K562 (cell line): ENCODE data around the gene YAF2. TPM values are rescaled to one million over a fixed set of nuclear protein-coding genes. Genes with fewer than 3 reads are reported as not detected.
A peak's percentile ranks its signal among the peaks of the same experiment; 100 is the strongest.

ENCODE experiments used
- ATAC-seq: fragments of 200-7000 bp; cut with Tn5 transposase; 3 replicates; pipeline ENCODE4 v1.9.1; 2020; ENCODE audit warnings: moderate library complexity
- BruUV-seq: library from RNA; stranded (reverse); fragments of 400-500 nt; replicated peaks from 2 replicates; lab custom pipeline; 2021; lab: Mats Ljungman, UMichigan
- CTCF ChIA-PET: fragments of 300-600 bp; formaldehyde crosslinking; extraction: SDS; loops from one replicate; lab custom pipeline; 2021; ENCODE audit warnings: low intra/inter-chr PET ratio; lab: Yijun Ruan, JAX
- POLR2A ChIA-PET: fragments of 300-600, 350-650 bp; sonication (Branson Sonifier 250); formaldehyde crosslinking; extraction: SDS; loops from one replicate; lab custom pipeline; 2021; ENCODE audit warnings: antibody characterized with exemption, inconsistent platforms; lab: Yijun Ruan, JAX
- DNase-seq, 4 experiments: peaks; one replicate each; pipeline versions ENCODE4 v3.0.0 to v3.0.0-alpha.2; 2011 to 2018; ENCODE audit warnings: low spot score in 3 of 4, mixed read lengths in 3 of 4; ENCODE audit errors: extremely low read depth in 1 of 4
- FAIRE-seq: peaks from 2 replicates; lab custom pipeline; 2011; peaks lifted over from hg19 to GRCh38; lab: Jason Lieb, UNC
- H2AFZ ChIP-seq: 2 replicates; pipeline ENCODE4 v1.6.0; 2011; ENCODE audit warnings: low read depth, low read length, control low read depth, inconsistent platforms
- H3K27ac ChIP-seq: fragments of 200-600 bp; 3 replicates; pipeline ENCODE4 v1.8.0; 2011; ENCODE audit warnings: low read depth, mild to moderate bottlenecking, control low read depth, inconsistent platforms, low read length, moderate library complexity, mixed read lengths; ENCODE audit errors: extremely low read depth
- H3K27me3 ChIP-seq, 2 experiments: fragments of 300-600 bp in 1 of 2; 2 replicates in 1 of 2; 3 replicates in 1 of 2; pipeline versions ENCODE4 v1.6.0 to v1.8.0; 2011; ENCODE audit warnings: inconsistent platforms in 2 of 2, low read length in 2 of 2, mild to moderate bottlenecking in 1 of 2, mixed read lengths in 1 of 2, moderate library complexity in 1 of 2; ENCODE audit not compliant: control insufficient read depth in 2 of 2, insufficient read depth in 2 of 2
- H3K36me3 ChIP-seq: fragments of 300-600 bp; 3 replicates; pipeline ENCODE4 v1.8.0; 2011; ENCODE audit warnings: mild to moderate bottlenecking, low read length, inconsistent platforms; ENCODE audit not compliant: control insufficient read depth, insufficient read depth
- H3K4me1 ChIP-seq, 2 experiments: fragments of 200-600 bp in 1 of 2; replicated peaks in 1 of 2; 2 replicates in 1 of 2; 3 replicates in 1 of 2; pipeline versions ENCODE4 v1.5.1 to v1.8.0; 2011; ENCODE audit warnings: inconsistent platforms in 2 of 2, low read length in 2 of 2, mild to moderate bottlenecking in 1 of 2, mixed read lengths in 1 of 2, moderate library complexity in 1 of 2; ENCODE audit not compliant: control insufficient read depth in 2 of 2, insufficient read depth in 2 of 2
- H3K4me2 ChIP-seq: 2 replicates; pipeline ENCODE4 v1.6.1; 2011; ENCODE audit warnings: low read length, control low read depth, inconsistent platforms, mixed read lengths; ENCODE audit not compliant: insufficient read depth
- H3K4me3 ChIP-seq: fragments of 200-600 bp; sonication (generic), shearing (Covaris generic); 2 replicates; pipeline ENCODE4 v1.5.1; 2016; ENCODE audit warnings: control low read depth, inconsistent platforms
- H3K79me2 ChIP-seq: fragments of 200-600 bp; 3 replicates; pipeline ENCODE4 v1.8.0; 2011; ENCODE audit warnings: low read length, inconsistent platforms; ENCODE audit not compliant: control insufficient read depth, insufficient read depth
- H3K9ac ChIP-seq, 2 experiments: 2 replicates each; pipeline versions ENCODE4 v1.6.0 to v1.6.1; 2011; ENCODE audit warnings: low read depth in 2 of 2, low read length in 2 of 2, control low read depth in 1 of 2, inconsistent platforms in 1 of 2, mild to moderate bottlenecking in 1 of 2, mixed read lengths in 1 of 2; ENCODE audit not compliant: insufficient read depth in 1 of 2
- H3K9me1 ChIP-seq: one replicate; pipeline ENCODE4 v1.6.0; 2011; ENCODE audit warnings: inconsistent platforms, mild to moderate bottlenecking, low read length, moderate library complexity; ENCODE audit not compliant: control insufficient read depth, insufficient read depth
- H3K9me3 ChIP-seq: replicated peaks from 2 replicates; pipeline ENCODE4 v1.5.1; 2011; ENCODE audit warnings: low read depth, low read length, inconsistent platforms; ENCODE audit not compliant: control insufficient read depth, insufficient read depth
- H4K20me1 ChIP-seq: replicated peaks from 2 replicates; pipeline ENCODE4 v1.6.1; 2011; ENCODE audit warnings: low read length, inconsistent platforms, mixed read lengths; ENCODE audit not compliant: control insufficient read depth, insufficient read depth
- CHCHD3 ChIP-seq: fragments of 250-450 bp; sonication (Bioruptor Pico); IDR thresholded peaks from 2 replicates; pipeline ENCODE4 v2.1.2; 2022; ENCODE audit warnings: mild to moderate bottlenecking
- KLF13 ChIP-seq: fragments of 450-650 bp; IDR thresholded peaks from 2 replicates; pipeline ENCODE4 v1.6.1; 2016; ENCODE audit warnings: missing genetic modification characterization, low read depth, mild to moderate bottlenecking, missing compliant biosample characterization, moderate library complexity, borderline replicate concordance
- MCM3 ChIP-seq: fragments of 450-650 bp; IDR thresholded peaks from 2 replicates; pipeline ENCODE4 v1.6.1; 2016
- RBFOX2 ChIP-seq: fragments of 200-400 bp; formaldehyde crosslinking; IDR thresholded peaks from 2 replicates; pipeline ENCODE4 v1.6.1; 2017; ENCODE audit warnings: low read depth, mild to moderate bottlenecking, low read length, moderate library complexity
- SRSF1 ChIP-seq: fragments of 200-400 bp; formaldehyde crosslinking; IDR thresholded peaks from 2 replicates; pipeline ENCODE4 v1.6.1; 2017; ENCODE audit warnings: mild to moderate bottlenecking, low read depth, low read length, moderate library complexity
- STAT5B ChIP-seq: fragments of 250-450 bp; sonication (Bioruptor Pico); IDR thresholded peaks from 2 replicates; pipeline ENCODE4 v1.8.0; 2021; ENCODE audit warnings: mild to moderate bottlenecking, inconsistent platforms
- TCFL5 ChIP-seq: fragments of 250-450 bp; sonication (Bioruptor Pico); conservative IDR thresholded peaks from 2 replicates; pipeline ENCODE4 v1.6.1; 2021; ENCODE audit warnings: mild to moderate bottlenecking, moderate library complexity, matching md5 sums
- ZNF316 ChIP-seq: fragments of 450-650 bp; IDR thresholded peaks from 2 replicates; pipeline ENCODE4 v1.6.1; 2016
- ZNF408 ChIP-seq: fragments of 250-450 bp; sonication (Bioruptor Pico); IDR thresholded peaks from 2 replicates; pipeline ENCODE4 v1.4.0; 2020; ENCODE audit warnings: low read depth, mild to moderate bottlenecking, moderate library complexity
- WGBS: fragments of 100-300 bp; shearing (Covaris generic); methylation state at CpG from one replicate; pipeline ENCODE4 v1.1.6; 2016; ENCODE audit warnings: low coverage, mixed read lengths; ENCODE audit not compliant: insufficient coverage; ENCODE audit errors: missing lambda C conversion rate; 5-methylcytosine and 5-hydroxymethylcytosine counted together
- in situ Hi-C: fragments of 300-500 bp; cut with MboI; formaldehyde crosslinking; loops from 4 replicates; pipeline ENCODE4 v1.15.0; 2018; ENCODE audit warnings: inconsistent platforms, mixed read lengths
- intact Hi-C: fragments of 100-400 bp; cut with micrococcal nuclease; formaldehyde crosslinking; loops from 2 replicates; pipeline ENCODE4 v1.14.2; 2022
- polyA plus RNA-seq, 8 experiments: library from polyadenylated mRNA; depleted of rRNA in 4 of 8; stranded (reverse) in 5 of 8; unstranded in 3 of 8; fragments of >200 nt; fragmentation: Nextera tagmentation in 2 of 8; fragmentation: Illumina TruSeq in 1 of 8; extraction: Ambion mirVana in 2 of 8; extraction: Trizol in 1 of 8; gene quantifications; 2 replicates each; pipeline versions ENCODE4 v1.2.1 to v1.2.3, GENCODE V29; 2011 to 2014; ENCODE audit warnings: inconsistent platforms in 1 of 8, missing spikeins in 1 of 8
- total RNA-seq, 7 experiments: library from RNA; depleted of rRNA in 6 of 7; stranded (reverse); fragments of >200 nt in 6 of 7; fragmentation: Illumina TruSeq in 2 of 7; extraction: Trizol in 2 of 7; gene quantifications; 2 replicates each; pipeline versions ENCODE4 v1.2.1 to v1.2.3, GENCODE V29; 2011 to 2021; ENCODE audit warnings: low replicate concordance in 1 of 7
- TF ChIP-seq, protein P1 (sequence below): fragments of 450-650 bp; IDR thresholded peaks from 2 replicates; pipeline ENCODE4 v1.6.1; 2016; ENCODE audit warnings: mild to moderate bottlenecking
- TF ChIP-seq, protein P2 (sequence below): fragments of 450-650 bp; IDR thresholded peaks from 2 replicates; pipeline ENCODE4 v1.6.1; 2018; ENCODE audit warnings: mild to moderate bottlenecking, low read depth; ENCODE audit not compliant: partially characterized antibody
- TF ChIP-seq, protein P3 (sequence below): sonication (generic); formaldehyde crosslinking; IDR thresholded peaks from 2 replicates; pipeline ENCODE4 v1.8.0; 2023; ENCODE audit warnings: missing genetic modification reagents, mild to moderate bottlenecking, borderline replicate concordance

YAF2 gene
- total and polyA plus RNA-seq, 9 of the 15 experiments (the other 6 are each of a cell fraction or from before 2014, with no cell fraction given) = 10.6 to 26.4 (median 21.3) TPM

DNA sequence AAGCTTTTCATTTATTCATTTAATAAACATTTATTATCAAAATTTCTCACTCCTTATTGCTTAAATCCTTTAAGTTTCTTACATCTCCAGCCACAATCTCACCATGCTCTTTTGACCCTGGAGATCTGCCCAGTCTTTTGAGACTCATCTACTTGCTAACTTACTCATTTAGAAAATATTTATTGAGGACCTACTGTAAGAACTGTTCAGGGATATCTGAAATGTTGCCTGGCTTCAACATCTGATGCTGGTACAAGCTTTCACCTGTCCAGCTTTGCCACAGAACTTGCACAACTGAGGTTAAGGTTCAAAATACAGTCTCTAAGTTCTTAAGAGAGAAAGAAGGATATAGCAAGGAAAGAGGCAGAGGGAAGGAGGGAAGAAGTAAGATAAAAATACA lies 75.9 kb downstream of the YAF2 start (continued):
- TF ChIP-seq, protein P1, sequence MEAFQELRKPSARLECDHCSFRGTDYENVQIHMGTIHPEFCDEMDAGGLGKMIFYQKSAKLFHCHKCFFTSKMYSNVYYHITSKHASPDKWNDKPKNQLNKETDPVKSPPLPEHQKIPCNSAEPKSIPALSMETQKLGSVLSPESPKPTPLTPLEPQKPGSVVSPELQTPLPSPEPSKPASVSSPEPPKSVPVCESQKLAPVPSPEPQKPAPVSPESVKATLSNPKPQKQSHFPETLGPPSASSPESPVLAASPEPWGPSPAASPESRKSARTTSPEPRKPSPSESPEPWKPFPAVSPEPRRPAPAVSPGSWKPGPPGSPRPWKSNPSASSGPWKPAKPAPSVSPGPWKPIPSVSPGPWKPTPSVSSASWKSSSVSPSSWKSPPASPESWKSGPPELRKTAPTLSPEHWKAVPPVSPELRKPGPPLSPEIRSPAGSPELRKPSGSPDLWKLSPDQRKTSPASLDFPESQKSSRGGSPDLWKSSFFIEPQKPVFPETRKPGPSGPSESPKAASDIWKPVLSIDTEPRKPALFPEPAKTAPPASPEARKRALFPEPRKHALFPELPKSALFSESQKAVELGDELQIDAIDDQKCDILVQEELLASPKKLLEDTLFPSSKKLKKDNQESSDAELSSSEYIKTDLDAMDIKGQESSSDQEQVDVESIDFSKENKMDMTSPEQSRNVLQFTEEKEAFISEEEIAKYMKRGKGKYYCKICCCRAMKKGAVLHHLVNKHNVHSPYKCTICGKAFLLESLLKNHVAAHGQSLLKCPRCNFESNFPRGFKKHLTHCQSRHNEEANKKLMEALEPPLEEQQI = no peak
- TF ChIP-seq ZNF408 (CRISPR knock-in tag) (no peak), SRSF1 (no peak), MCM3 (no peak), STAT5B (CRISPR knock-in tag) (no peak), RBFOX2 (no peak)

DNA sequence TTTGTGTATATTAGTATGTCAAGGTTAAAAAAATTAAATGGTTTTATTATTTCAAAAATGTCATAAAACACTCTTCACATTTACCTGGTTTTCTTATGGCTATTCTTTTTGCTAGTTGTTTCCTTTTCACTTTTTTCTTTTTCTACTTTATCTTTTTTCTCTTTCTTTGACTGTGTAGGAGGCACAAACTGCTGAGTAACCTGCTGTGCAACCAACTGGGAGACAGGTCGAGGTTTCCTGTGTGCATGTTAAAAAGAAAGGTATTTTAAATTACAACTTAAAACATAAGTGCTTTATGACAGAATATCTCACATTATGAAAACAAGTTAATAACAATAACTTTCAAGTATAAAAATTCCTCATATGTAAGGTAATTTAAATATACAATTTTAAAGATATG lies 76.5 kb downstream of the YAF2 start:
- in situ Hi-C loops (no loop called here), intact Hi-C loops (no loop called here)
- Histone ChIP-seq H3K27ac (no peak overlapping the region), H3K9me3 (no peaks in the 10 kb centered on the region; the same call in 1 of the 2 replicates), H2AFZ (no peak overlapping the region), H4K20me1 (no peaks in the 10 kb centered on the region), H3K4me1 (no peaks in the 10 kb centered on the region), H3K9ac (no peak overlapping the region), H3K27me3 (no peaks in the 10 kb centered on the region), H3K79me2 (no peaks in the 10 kb centered on the region), H3K4me3 (no peak overlapping the region), H3K36me3 (peaks cover 20% of the 10 kb centered on the region; the same call in 1 of the 3 replicates), H3K9me1 (no peaks in the 10 kb centered on the region), H3K4me2 (no peak overlapping the region)
- no TSS peak for BruUV-seq
- WGBS = 19% methylated on average over 1 of the region's 1 CpG
- peak; percentile 80 for ATAC-seq
- CTCF ChIA-PET = no interaction called here
- peak; percentile 75 for FAIRE-seq
- peak in 2 of 4 experiments; percentile 13 to 16 for DNase-seq
- POLR2A ChIA-PET = interaction anchor here (1.3 kb wide), 1 partner anchor 12 kb away, joined by 3 read pairs; no protein-coding TSS in a partner anchor
- TF ChIP-seq, protein P2, sequence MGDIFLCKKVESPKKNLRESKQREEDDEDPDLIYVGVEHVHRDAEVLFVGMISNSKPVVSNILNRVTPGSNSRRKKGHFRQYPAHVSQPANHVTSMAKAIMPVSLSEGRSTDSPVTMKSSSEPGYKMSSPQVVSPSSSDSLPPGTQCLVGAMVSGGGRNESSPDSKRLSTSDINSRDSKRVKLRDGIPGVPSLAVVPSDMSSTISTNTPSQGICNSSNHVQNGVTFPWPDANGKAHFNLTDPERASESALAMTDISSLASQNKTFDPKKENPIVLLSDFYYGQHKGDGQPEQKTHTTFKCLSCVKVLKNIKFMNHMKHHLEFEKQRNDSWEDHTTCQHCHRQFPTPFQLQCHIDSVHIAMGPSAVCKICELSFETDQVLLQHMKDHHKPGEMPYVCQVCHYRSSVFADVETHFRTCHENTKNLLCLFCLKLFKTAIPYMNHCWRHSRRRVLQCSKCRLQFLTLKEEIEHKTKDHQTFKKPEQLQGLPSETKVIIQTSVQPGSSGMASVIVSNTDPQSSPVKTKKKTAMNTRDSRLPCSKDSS = no peak
- no peak for TF ChIP-seq CHCHD3 (CRISPR knock-in tag)
- TF ChIP-seq KLF13 (tag) = no peak
- TF ChIP-seq, protein P3, sequence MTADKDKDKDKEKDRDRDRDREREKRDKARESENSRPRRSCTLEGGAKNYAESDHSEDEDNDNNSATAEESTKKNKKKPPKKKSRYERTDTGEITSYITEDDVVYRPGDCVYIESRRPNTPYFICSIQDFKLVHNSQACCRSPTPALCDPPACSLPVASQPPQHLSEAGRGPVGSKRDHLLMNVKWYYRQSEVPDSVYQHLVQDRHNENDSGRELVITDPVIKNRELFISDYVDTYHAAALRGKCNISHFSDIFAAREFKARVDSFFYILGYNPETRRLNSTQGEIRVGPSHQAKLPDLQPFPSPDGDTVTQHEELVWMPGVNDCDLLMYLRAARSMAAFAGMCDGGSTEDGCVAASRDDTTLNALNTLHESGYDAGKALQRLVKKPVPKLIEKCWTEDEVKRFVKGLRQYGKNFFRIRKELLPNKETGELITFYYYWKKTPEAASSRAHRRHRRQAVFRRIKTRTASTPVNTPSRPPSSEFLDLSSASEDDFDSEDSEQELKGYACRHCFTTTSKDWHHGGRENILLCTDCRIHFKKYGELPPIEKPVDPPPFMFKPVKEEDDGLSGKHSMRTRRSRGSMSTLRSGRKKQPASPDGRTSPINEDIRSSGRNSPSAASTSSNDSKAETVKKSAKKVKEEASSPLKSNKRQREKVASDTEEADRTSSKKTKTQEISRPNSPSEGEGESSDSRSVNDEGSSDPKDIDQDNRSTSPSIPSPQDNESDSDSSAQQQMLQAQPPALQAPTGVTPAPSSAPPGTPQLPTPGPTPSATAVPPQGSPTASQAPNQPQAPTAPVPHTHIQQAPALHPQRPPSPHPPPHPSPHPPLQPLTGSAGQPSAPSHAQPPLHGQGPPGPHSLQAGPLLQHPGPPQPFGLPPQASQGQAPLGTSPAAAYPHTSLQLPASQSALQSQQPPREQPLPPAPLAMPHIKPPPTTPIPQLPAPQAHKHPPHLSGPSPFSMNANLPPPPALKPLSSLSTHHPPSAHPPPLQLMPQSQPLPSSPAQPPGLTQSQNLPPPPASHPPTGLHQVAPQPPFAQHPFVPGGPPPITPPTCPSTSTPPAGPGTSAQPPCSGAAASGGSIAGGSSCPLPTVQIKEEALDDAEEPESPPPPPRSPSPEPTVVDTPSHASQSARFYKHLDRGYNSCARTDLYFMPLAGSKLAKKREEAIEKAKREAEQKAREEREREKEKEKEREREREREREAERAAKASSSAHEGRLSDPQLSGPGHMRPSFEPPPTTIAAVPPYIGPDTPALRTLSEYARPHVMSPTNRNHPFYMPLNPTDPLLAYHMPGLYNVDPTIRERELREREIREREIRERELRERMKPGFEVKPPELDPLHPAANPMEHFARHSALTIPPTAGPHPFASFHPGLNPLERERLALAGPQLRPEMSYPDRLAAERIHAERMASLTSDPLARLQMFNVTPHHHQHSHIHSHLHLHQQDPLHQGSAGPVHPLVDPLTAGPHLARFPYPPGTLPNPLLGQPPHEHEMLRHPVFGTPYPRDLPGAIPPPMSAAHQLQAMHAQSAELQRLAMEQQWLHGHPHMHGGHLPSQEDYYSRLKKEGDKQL (CRISPR knock-in tag) = no peak
- no peak for TF ChIP-seq TCFL5 (CRISPR knock-in tag)
- peak; percentile 18; the same call in 1 of the 2 replicates for TF ChIP-seq ZNF316
